Measurements from ENCODE around the gene EPC1.
"Not testable (repeated sequence)": the region's sequence is repeated elsewhere in the genome, so short reads cannot be mapped to it uniquely, and the experiment has no call there.

The EPC1 gene

DNA sequence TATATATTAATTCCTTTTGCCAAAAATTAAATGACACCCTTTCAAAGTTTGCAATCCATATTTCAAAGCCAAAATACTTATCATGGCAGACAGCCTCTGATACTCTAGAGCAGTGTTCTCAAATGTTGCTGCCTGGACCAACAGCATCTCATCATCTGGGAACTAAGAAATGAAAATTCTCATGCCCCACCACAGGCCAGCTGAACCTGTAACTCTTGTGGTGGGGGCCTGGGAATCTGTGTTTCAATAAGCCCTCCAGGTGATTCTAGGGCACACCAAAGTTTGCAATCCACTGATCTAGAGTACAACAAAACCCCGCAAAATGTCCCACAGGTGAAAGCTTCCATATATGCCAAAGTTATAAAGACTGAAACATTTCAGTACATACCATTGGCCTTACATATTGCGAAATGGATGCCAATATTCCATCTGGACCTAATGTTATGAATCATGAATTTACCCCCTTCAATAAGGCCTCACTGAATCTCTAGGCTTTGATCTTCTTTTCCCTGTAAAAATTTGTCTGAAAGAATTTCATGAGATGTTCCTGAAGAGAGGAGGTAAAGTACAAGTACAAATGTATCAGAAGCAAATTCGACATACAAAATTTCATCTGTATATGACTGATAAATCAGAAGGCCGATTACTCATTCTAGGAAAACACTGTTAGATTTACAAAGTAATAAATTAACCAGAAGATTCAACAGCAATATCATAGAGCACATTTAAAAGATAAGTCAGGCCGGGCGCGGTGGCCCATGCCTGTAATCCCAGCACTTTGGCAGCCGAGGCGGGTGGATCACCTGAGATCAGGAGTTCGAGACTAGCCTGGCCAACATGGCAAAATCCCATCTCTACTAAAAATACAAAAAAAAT is 25.3 kb upstream of the EPC1 start:
- no peak for DNase-seq (ENCODE audit: low spot score)

GRCh38 chr10:32371101-32371500 is 24.1 kb upstream of the EPC1 start:
- no peak for DNase-seq (ENCODE audit: low spot score)

DNA sequence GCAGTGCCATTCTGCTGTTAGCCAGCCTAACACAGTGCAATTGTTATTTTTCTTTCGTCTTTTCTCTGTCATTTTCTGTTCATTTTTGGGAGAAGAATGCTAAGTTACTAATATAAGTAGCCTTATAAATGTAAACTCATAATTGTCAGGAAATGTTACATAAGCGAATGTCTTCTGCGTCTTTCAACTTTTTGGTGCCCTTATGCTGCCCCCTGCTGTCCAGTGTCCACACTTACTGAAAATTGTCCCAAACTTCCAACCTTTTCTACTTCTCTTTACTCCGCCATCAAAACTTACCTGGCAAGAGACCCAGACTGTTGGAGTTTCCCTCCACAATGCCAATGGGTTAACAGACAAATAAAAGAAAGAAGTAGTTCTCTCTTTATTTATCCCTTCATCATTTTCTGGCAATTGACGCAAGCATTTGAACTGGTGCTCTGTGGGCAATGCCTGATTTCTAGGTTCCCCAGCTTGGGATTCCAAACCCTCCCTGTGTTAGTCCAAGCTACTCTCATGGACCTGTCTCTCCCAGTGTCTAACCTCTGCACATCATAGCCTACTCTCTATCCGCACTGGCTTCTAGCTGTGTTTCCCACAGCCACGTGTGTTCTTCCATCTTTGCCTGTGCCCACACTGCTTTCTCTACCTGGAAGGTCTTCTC is 21.0 kb upstream of the EPC1 start:
- DNase-seq (ENCODE audit: low spot score): peak; percentile 28

DNA sequence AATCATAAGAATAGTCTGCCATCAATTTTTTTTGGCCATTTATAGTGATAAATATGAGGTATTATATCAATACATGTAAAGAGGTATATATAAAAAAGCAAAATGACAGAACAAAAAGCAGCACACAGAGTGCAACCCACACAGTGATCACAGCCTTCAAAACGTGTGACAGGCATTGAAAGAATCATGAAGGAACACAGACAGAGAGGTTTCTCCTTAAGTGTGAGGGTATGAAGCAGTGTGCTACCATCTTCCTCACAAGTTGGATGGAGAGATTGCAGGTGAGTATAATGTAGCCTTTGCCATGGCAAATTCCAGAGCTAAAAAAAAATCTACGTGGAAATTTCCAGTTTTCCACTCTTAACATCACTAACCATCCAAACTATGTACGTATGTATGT is 19.6 kb upstream of the EPC1 start:
- DNase-seq (ENCODE audit: low spot score): no peak

DNA sequence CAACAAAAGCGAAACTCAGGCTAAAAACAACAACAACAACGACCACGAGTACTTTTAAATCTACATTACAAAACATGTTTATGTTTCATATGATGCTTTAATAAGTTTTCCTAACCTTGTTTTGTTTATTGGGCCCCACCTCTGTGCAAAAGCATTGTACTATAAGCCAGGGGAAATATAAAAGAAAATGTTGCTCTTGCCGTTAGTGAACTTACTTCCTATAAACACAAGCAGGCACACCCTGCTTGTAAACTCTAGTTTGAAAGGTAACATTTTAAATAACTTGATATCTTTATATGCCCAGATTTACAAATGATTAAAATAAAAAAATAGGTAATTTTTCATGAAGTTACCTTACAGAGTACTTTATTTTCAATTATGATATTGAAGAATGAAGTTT is 19.2 kb upstream of the EPC1 start:
- no peak for DNase-seq (ENCODE audit: low spot score)

GRCh38 chr10:32365404-32365803 is 18.4 kb upstream of the EPC1 start:
- DNase-seq (ENCODE audit: low spot score): not testable (repeated sequence)

DNA sequence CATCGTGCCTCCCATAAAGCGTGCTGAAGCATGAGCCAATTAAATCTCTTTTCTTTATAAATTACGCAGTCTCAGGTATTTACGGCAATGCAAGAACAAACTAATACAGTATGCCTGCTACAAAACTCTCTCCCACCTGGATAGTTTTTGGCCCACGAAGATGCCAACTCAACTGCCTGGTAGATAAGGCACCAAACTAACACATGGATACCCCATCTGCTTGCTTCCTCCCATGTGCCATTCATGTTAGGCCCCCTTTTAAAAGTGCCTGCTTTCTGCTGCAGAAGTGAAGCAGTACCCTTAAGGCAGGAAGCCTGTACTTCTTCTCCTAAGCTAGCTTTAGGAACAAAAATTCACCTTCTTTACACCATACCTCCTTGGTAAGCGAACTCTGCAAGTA is 15.6 kb upstream of the EPC1 start:
- no peak for DNase-seq (ENCODE audit: low spot score)

DNA sequence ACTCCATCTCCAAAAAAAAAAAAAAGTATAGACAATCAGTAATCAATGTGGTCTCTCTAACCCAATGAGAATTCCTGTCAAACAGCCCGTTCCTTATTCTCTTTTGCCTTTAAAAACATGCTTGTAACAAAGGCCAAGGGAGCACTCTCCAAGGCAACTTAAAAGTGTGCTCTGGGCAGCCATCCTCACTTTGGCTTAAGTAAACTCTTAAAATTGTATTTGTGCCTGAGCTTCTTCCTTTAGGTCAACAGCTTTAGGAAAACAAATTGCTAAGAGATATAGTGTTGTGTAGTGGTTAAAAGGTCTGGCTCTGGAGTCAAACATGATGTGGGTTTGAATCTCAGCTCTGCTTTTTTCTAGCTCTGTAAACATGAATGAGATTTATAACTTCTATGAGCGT is 13.9 kb upstream of the EPC1 start:
- DNase-seq (ENCODE audit: low spot score): no peak

DNA sequence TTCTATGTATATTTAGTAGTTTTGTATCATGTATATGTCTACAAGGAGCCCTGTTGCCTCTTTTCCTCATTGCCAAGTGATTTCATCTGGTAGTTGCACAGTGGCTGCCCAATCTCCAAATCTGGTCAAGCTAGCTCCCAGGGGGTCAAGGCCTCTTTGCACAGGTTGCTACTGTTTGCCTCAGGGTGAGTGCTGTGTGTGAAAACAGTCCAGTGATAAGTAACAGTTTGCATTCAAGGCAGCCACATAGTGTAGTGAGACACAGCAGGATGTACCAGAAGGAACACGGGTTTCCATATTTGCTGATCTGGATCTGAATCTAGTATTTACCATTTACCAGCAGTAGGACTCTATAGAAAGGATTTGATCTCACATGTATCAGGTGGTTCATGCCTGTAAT is 13.3 kb upstream of the EPC1 start:
- DNase-seq (ENCODE audit: low spot score): no peak

- DNase-seq (ENCODE audit: low spot score): no peak
Measured at GRCh38 chr10:32357056-32357735, 10.2 kb upstream of the EPC1 start.

GRCh38 chr10:32354690-32355089 is 7.7 kb upstream of the EPC1 start:
- not testable (repeated sequence) for DNase-seq (ENCODE audit: low spot score)

- DNase-seq (ENCODE audit: low spot score): no peak
Measured at GRCh38 chr10:32350811-32351350, 3.9 kb upstream of the EPC1 start.

DNA sequence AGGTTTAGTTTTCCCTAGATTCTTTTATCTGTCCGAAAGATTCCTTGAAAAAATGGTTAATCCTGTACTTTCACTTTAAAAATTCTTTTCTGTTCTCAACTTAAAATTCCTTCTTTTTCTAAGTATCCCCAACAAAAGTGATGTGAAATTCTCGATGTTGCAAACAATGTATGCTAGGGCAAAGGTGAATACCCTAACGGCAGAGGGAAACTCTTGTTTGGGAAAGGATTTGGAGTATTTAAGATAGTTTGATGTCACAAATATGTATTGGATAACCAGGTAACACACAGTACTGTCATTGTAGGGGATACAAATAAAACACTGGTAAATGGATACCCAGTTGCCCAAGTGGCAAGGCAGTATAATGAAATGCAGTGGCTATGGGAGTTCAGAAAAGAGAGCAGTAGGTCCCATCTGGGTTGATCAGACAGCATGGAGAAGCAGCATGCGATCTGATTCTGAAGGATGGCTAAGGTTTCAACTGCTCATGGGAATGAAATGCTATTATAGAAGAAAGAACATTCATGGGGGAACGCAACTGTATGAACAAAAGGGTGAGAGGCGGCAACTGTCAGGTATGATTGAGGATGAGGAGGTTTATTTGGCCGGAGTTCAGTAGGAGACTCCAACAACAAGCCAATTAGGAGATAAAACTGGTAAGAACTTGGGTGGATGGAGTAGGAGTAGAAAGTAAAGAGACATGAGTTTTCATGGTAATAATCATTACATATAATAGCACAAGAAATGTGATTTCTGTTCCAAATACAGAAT is 3.2 kb upstream of the EPC1 start:
- no peak for DNase-seq (ENCODE audit: low spot score)

DNA sequence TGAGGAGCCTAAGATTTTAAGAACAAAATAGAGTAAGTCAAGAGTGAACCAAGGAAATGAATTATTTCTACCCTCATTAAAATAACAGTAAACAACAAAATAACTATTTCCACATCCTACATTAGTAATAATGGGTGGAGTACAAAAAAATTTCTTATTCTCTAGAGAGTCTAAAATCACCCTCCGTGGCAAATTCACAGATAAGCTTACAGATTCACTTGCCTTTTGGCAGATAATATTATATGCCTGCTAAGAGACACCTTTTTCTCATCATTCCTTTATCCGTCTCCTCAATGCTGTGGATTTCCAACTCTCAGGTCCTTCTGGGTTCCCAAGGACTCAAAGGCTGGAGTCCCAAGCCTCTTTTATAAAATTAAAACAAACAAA is 2.2 kb upstream of the EPC1 start:
- DNase-seq (ENCODE audit: low spot score): no peak

DNA sequence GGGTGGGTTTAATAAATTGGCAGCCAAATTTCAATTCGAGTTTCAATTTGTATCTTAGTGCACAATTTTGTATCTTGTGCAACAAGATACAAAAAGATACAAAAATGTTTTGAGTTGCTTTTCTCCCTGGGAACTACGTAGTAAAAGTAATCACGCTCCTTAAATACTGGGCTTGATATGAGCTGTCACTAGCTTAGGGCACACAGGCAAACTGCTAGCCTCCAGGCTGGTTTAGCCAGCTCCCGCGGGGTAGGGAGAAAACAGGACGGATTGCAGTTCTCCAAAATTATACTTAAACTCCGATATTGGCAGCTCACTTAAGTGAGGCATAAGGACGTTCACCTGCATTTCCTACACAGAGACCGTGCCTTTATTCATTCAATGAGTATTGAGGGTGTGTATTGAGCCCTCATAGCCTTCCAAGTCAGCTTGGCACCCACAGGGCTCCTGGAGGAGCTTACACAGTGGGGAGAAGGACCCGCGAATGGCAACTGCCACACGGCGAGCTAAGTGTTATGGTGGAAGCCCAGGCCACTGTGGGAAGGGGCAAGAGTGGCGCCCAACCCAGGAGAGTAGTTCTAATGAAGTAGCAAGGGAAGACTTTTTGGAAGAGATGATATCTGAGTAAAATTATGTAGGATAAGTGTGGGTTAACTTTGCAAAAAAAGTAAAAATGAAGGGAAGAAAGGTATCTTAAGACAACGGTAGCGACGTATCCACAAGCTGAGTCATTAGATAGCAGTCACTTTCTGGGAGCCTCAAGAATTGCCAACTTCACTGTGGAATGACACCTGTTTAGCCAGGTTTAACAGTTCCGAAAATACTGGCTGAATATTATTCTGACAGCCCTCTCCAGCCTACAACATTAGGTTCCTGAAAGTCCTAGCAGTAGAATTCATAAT is 1.6 kb upstream of the EPC1 start:
- DNase-seq (ENCODE audit: low spot score): no peak

DNA sequence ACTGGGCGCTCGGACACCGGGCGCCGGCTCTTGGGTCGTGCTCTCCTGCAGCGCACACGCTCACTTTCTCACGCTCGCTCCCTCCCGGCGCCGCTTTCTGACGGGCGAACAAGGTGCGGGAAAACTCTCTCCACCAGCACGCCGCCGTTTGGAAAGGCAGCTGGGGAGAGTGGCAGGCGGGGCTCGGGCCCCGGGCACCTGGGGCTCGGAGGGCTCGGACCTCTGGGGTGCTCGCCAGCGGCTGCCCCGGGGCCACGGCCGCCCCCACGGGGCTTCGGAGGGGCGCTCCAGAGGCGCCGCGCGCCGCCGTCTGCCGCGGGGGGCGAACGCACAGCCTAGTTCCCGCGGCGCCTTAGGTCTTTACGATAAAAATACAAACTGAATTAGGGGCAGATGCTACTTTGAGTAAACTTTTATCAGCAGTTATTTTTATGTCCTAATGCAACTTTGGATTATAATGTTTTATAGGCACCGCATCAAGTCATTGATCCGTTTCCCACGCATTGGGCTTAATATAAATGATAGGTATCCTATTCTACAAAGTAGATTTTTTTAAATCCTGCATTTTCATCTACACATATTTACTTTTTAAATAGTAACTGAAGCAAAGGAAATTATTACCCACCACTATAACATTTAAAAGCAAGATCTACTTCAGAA is 535 bp upstream of the EPC1 start:
- DNase-seq (ENCODE audit: low spot score): no peak

DNA sequence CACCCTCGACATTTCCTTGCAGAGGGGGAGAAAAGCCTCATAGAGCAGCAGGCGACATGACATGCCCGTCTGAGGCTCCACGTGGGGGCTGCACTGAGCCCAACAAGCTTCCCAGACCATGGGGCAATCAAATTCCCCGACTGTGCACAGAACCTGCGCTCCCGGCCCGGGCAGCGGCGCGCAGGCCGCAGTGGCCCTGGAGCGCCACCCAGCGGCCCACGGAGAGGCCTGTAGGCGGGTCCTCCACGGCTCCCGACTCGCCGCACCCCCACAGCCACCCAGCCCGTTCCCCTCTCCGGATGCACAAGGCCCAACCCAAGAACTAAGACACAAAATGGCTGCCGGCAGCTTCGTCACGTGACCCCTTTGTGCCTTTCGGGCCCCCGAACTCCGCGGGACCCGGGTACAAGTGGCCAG is 816 bp downstream of the EPC1 start:
- peak; percentile 93 for DNase-seq (ENCODE audit: low spot score)

- no peak for DNase-seq (ENCODE audit: low spot score)
Measured at GRCh38 chr10:32341596-32341995, 5.4 kb downstream of the EPC1 start.

DNA sequence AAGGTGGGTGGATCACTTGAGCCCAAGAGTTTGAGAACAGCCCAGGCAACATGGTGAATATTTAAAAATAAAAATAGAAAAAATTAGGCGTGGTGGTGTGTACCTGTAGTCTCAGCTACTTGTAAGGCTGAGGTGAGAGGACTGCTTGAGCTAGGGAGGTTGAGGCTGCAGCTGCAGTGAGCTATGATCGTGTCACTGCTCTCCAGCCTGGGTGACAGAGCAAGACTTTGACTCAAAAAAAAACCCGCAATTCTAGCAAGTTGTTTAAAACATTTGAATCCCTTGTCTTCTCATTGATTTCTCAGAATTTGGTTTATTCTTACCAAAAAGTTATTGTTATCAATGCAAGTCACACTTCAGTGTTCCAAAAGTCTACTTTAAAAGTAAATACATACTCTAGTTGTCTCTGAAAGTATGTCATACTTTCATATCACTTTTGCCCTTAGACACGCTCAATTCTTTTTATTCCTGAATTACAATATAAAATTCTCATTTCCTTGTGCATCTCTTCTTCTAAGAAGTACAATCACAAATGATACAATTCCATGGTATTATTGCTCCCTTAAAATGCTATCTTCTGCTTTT is 6.3 kb downstream of the EPC1 start:
- no peak for DNase-seq (ENCODE audit: low spot score)

- no peak for DNase-seq (ENCODE audit: low spot score)
Measured at GRCh38 chr10:32338262-32338661, 8.7 kb downstream of the EPC1 start.

Measured in SK-N-DZ (cell line).